Osteoblast (primary cell): ENCODE data around the gene SHB. TPM values are rescaled to one million over a fixed set of nuclear protein-coding genes. Genes with fewer than 3 reads are reported as not detected.

Source experiments
- DNase-seq: peaks from one replicate; pipeline ENCODE4 v3.0.0; 2011; ENCODE audit warnings: low spot score, mixed read lengths; ENCODE audit not compliant: insufficient read length; ENCODE audit errors: missing footprints
- H2AFZ ChIP-seq: 2 replicates; pipeline ENCODE4 v1.6.0; 2011; ENCODE audit warnings: mild to moderate bottlenecking, low read length
- H3K27ac ChIP-seq: 2 replicates; pipeline ENCODE4 v1.5.1; 2011; ENCODE audit warnings: mild to moderate bottlenecking, low read depth, low read length, moderate library complexity
- H3K27me3 ChIP-seq: 2 replicates; pipeline ENCODE4 v1.6.0; 2012; ENCODE audit warnings: mild to moderate bottlenecking, control low read depth, inconsistent platforms, low read length, moderate library complexity; ENCODE audit not compliant: insufficient read depth
- H3K36me3 ChIP-seq: 2 replicates; pipeline ENCODE4 v1.5.1; 2011; ENCODE audit warnings: mild to moderate bottlenecking, low read length, control low read depth, moderate library complexity; ENCODE audit not compliant: insufficient read depth
- H3K4me1 ChIP-seq: 2 replicates; pipeline ENCODE4 v1.5.1; 2011; ENCODE audit warnings: mild to moderate bottlenecking, low read length, control low read depth, moderate library complexity; ENCODE audit not compliant: insufficient read depth
- H3K4me2 ChIP-seq: 2 replicates; pipeline ENCODE4 v1.6.0; 2011; ENCODE audit warnings: mild to moderate bottlenecking, low read length; ENCODE audit not compliant: insufficient read depth
- H3K4me3 ChIP-seq: fragments of 200-600 bp; sonication (generic); 3 replicates; pipeline ENCODE4 v1.5.1; 2012; ENCODE audit warnings: mild to moderate bottlenecking, low read length, inconsistent platforms; ENCODE audit not compliant: insufficient read depth
- H3K79me2 ChIP-seq: 2 replicates; pipeline ENCODE4 v1.6.0; 2012; ENCODE audit warnings: mild to moderate bottlenecking, low read length, control low read depth, inconsistent platforms; ENCODE audit not compliant: insufficient read depth
- H3K9me3 ChIP-seq: 2 replicates; pipeline ENCODE4 v1.5.1; 2011; ENCODE audit warnings: low read depth, low read length, control low read depth
- H4K20me1 ChIP-seq: 2 replicates; pipeline ENCODE4 v1.6.0; 2012; ENCODE audit warnings: mild to moderate bottlenecking, low read length, control low read depth; ENCODE audit not compliant: insufficient read depth
- total RNA-seq: library from RNA; depleted of rRNA; stranded (reverse); fragments of >200 nt; gene quantifications from 2 replicates; pipeline ENCODE4 v1.2.3, GENCODE V29; 2012
- TF ChIP-seq, protein P1 (sequence below): IDR thresholded peaks from 2 replicates; pipeline ENCODE4 v1.5.1; 2011; ENCODE audit warnings: mild to moderate bottlenecking, low read depth, low read length, moderate library complexity; ENCODE audit errors: extremely low read depth

Gene SHB
- total RNA-seq, 1 donor = 9.4 TPM

DNA sequence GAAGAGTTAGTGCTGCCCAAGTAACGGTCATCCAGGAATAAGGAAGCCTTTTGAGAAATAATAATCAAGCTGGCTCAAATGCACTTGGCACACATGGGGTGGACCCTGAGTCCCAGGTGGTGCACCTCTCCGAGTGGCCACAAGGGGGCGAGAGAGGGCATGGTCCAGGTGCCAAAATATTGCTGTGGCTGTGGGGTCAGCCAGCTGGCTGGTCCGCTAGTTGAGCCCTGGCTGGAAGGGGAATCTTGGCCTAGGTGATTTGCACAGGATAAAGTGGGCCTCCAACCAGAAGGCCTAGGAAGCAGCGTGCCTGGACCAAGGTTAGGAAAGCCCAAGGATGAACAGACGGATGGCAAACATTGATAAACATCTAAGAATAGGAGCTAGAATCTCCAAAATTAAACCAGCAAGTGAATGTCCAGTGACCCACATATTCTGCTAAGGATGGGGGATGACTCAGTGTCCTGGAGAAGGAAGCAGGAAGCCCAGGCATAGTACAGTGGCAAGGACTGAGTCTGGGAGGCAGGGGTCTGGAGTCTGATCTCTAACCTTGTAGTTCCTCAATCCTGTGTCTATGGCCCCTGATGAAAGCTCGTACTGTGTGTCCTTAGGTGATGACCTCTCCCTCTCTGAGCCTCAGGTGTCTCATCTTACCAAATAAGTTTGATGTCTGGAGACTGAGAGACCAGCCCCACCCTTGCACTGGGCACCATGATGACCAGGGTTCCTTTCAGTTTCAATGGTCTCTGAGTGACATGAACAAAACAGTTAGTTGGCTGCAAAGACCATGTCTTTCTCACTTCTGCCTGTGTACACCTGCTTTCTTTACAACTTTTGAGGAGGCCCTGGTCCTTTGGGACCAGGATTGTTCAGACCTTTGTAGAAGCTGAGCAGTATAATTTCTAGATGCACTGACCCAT lies 19.2 kb upstream of the SHB start:
- TF ChIP-seq, protein P1, sequence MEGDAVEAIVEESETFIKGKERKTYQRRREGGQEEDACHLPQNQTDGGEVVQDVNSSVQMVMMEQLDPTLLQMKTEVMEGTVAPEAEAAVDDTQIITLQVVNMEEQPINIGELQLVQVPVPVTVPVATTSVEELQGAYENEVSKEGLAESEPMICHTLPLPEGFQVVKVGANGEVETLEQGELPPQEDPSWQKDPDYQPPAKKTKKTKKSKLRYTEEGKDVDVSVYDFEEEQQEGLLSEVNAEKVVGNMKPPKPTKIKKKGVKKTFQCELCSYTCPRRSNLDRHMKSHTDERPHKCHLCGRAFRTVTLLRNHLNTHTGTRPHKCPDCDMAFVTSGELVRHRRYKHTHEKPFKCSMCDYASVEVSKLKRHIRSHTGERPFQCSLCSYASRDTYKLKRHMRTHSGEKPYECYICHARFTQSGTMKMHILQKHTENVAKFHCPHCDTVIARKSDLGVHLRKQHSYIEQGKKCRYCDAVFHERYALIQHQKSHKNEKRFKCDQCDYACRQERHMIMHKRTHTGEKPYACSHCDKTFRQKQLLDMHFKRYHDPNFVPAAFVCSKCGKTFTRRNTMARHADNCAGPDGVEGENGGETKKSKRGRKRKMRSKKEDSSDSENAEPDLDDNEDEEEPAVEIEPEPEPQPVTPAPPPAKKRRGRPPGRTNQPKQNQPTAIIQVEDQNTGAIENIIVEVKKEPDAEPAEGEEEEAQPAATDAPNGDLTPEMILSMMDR = peak; percentile 96
- Histone ChIP-seq H3K9me3 (no peaks in the 10 kb centered on the region), H2AFZ (no peak overlapping the region), H3K4me1 (no peaks in the 10 kb centered on the region), H3K79me2 (no peaks in the 10 kb centered on the region), H3K36me3 (no peaks in the 10 kb centered on the region), H4K20me1 (no peaks in the 10 kb centered on the region), H3K27me3 (peaks cover 8% of the 10 kb centered on the region), H3K4me2 (no peak overlapping the region), H3K4me3 (no peak overlapping the region), H3K27ac (no peak overlapping the region)
- DNase-seq = peak; percentile 88

DNA sequence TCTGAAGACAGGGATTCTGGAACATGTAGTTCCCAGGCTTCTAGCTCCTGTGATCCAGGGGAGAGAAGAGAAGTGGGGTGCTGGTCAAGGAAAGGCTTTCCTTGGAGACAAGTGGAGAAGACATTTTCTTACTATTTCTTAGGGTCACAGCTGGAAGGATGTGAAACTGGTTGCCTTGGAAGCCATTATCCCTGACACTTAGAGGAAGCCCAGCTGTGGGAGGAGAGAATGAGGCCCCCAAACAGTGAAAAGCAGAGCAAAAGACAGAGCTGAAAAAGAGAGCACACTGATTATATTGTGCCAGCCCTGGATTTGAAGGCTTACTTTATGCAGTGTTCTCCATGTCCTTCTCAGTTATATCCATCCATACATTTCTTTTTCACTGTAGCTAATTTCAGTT lies 17.5 kb upstream of the SHB start:
- Histone ChIP-seq H3K27me3 (peaks cover 4% of the 10 kb centered on the region), H3K36me3 (no peaks in the 10 kb centered on the region), H4K20me1 (no peaks in the 10 kb centered on the region), H3K4me3 (no peak overlapping the region), H3K4me2 (no peak overlapping the region), H2AFZ (no peak overlapping the region), H3K9me3 (no peaks in the 10 kb centered on the region), H3K27ac (no peak overlapping the region), H3K4me1 (peaks cover 4% of the 10 kb centered on the region), H3K79me2 (no peaks in the 10 kb centered on the region)
- TF ChIP-seq, protein P1 = no peak
- no peak for DNase-seq

DNA sequence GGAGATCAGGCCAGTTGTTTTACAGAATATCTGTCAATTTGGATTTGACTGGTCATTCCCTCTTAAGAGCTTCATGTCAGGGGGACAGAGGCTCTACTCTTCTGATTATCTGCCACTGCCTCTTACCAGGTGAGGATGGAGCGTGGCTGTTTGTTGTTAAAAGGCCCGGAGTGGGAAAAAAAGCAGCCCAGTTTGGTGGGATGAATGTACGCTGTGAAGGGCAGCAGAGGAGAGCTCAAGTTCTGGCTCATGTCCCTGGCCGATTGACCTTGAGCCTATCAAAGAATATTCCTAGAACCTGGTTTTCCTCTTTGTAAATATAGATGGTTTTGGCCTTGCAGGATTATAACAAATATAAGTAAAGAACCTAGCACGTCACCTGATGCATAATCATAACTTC lies 16.3 kb upstream of the SHB start:
- peaks cover 4% of the 10 kb centered on the region for H3K27me3 ChIP-seq
- H3K4me1 ChIP-seq = peaks cover 4% of the 10 kb centered on the region
- no peak overlapping the region for H3K27ac ChIP-seq
- H4K20me1 ChIP-seq = no peaks in the 10 kb centered on the region
- H3K36me3 ChIP-seq = no peaks in the 10 kb centered on the region
- no peak overlapping the region for H2AFZ ChIP-seq
- H3K9me3 ChIP-seq = no peaks in the 10 kb centered on the region
- H3K79me2 ChIP-seq = no peaks in the 10 kb centered on the region
- H3K4me3 ChIP-seq = no peak overlapping the region
- H3K4me2 ChIP-seq = no peak overlapping the region
- no peak for DNase-seq
- TF ChIP-seq, protein P1 = no peak

DNA sequence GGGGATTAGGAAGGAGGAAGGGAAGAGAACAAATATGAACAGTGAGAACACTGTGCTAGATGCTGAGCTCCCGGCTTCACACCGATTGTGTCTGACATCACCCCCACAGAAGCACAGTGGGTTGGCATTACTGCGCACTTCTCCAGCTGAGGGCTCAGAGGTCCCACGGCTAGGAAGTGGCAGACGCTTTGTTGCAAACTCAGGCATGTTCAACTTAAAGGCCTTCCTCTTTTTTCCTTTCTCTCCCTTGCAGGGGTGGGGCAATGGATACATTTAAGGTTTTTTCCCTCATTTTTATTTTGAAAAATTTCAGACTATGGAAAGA lies 15.5 kb upstream of the SHB start:
- no peak for DNase-seq
- Histone ChIP-seq H3K4me3 (no peak overlapping the region), H3K36me3 (no peaks in the 10 kb centered on the region), H2AFZ (no peak overlapping the region), H3K27me3 (peaks cover 4% of the 10 kb centered on the region), H4K20me1 (no peaks in the 10 kb centered on the region), H3K27ac (no peak overlapping the region), H3K4me1 (peaks cover 6% of the 10 kb centered on the region), H3K9me3 (no peaks in the 10 kb centered on the region), H3K79me2 (no peaks in the 10 kb centered on the region), H3K4me2 (no peak overlapping the region)
- TF ChIP-seq, protein P1 = no peak
